K562 (cell line): ENCODE results near the gene C19orf85.

ENCODE experiments used
- ARNT ChIP-seq, 2 experiments: fragments of 450-650 bp; IDR thresholded peaks; 2 replicates each; pipeline ENCODE4 v1.6.1; 2016; ENCODE audit warnings: mild to moderate bottlenecking in 1 of 2
- CBX8 ChIP-seq: fragments of 200-600 bp; sonication (generic); IDR thresholded peaks from 2 replicates; pipeline ENCODE4 v1.6.1; 2012; ENCODE audit warnings: borderline replicate concordance, mixed run types, low read depth, mild to moderate bottlenecking, moderate library complexity, mixed read lengths, low read length, control low read depth, inconsistent platforms; ENCODE audit not compliant: poor library complexity, severe bottlenecking; ENCODE audit errors: extremely low read depth
- CEBPB ChIP-seq: fragments of 450-650 bp; IDR thresholded peaks from 2 replicates; pipeline ENCODE4 v1.6.1; 2016; ENCODE audit warnings: missing genetic modification characterization, missing compliant biosample characterization
- CTCF ChIP-seq, 3 experiments: IDR thresholded peaks in 2 of 3; conservative IDR thresholded peaks in 1 of 3; 2 replicates each; pipeline ENCODE4 v1.5.1; 2011 to 2012; ENCODE audit warnings: low read length in 3 of 3, mild to moderate bottlenecking in 3 of 3, control low read depth in 2 of 3, improper control_type of control experiment in 1 of 3, inconsistent platforms in 1 of 3, low read depth in 1 of 3, mixed read lengths in 1 of 3, moderate library complexity in 1 of 3; ENCODE audit not compliant: insufficient read depth in 2 of 3
- GATA2 ChIP-seq: sonication (generic); formaldehyde crosslinking; IDR thresholded peaks from 2 replicates; pipeline ENCODE4 v1.4.0; 2020; ENCODE audit warnings: mild to moderate bottlenecking, missing genetic modification reagents
- HEY1 ChIP-seq: fragments of 250-450 bp; sonication (Bioruptor Pico); IDR thresholded peaks from 2 replicates; pipeline ENCODE4 v1.5.0; 2020; ENCODE audit warnings: mild to moderate bottlenecking, moderate library complexity, borderline replicate concordance
- KLF1 ChIP-seq: fragments of 450-650 bp; IDR thresholded peaks from 2 replicates; pipeline ENCODE4 v1.6.1; 2016; ENCODE audit warnings: missing genetic modification characterization, missing compliant biosample characterization
- MCM7 ChIP-seq, 2 experiments: fragments of 450-650 bp; IDR thresholded peaks; 2 replicates each; pipeline ENCODE4 v1.6.1; 2016 to 2018
- NR2C1 ChIP-seq, 2 experiments: fragments of 450-650 bp; IDR thresholded peaks; 2 replicates each; pipeline ENCODE4 v1.6.1; 2017; ENCODE audit warnings: mild to moderate bottlenecking in 2 of 2, antibody characterized with exemption in 1 of 2, inconsistent platforms in 1 of 2, missing compliant biosample characterization in 1 of 2, missing genetic modification characterization in 1 of 2
- NR3C1 ChIP-seq: sonication (generic); formaldehyde crosslinking; IDR thresholded peaks from 2 replicates; pipeline ENCODE4 v1.8.1; 2022; ENCODE audit warnings: missing genetic modification reagents
- POLR2A ChIP-seq: fragments of 450-650 bp; conservative IDR thresholded peaks from 2 replicates; pipeline ENCODE4 v1.6.1; 2016
- ZNF274 ChIP-seq: IDR thresholded peaks from 2 replicates; pipeline ENCODE4 v1.6.1; 2011; ENCODE audit warnings: low read depth, mild to moderate bottlenecking, low read length, moderate library complexity, borderline replicate concordance

- TF ChIP-seq CTCF (IDR thresholded peaks at IDR 0.05 in 2 of 3, conservative IDR thresholded peaks at IDR 0.05 in 1 of 3; ENCODE audit: insufficient read depth in 2 of 3, low read depth in 1 of 3, low read length in 3 of 3): no peak
- TF ChIP-seq ARNT (IDR thresholded peaks at IDR 0.05): no peak
- no peak for TF ChIP-seq GATA2
- no peak for TF ChIP-seq NR3C1 (CRISPR knock-in tag)
- no peak for TF ChIP-seq HEY1
- TF ChIP-seq CBX8: no peak
- no peak for TF ChIP-seq KLF1
- no peak for TF ChIP-seq POLR2A
- no peak for TF ChIP-seq CEBPB (tag)
- no peak for TF ChIP-seq ZNF274
- TF ChIP-seq MCM7 (IDR thresholded peaks at IDR 0.05): no peak
- no peak for TF ChIP-seq NR2C1 (IDR thresholded peaks at IDR 0.05)
- no peak for TF ChIP-seq NR2C1 (tag; IDR thresholded peaks at IDR 0.05)
These were observed 40.4 kb upstream of the C19orf85 start for GRCh38 chr19:55504981-55505380.
